ENCODE results near the gene AKR1D1. TPM values are rescaled to one million over a fixed set of nuclear protein-coding genes. Genes with fewer than 3 reads are reported as not detected.

AKR1D1 gene
- total RNA-seq, 1 donor from 2014 or later, result not detected

- DNase-seq (ENCODE audit: low spot score in 2 of 2), result no peak
- Histone ChIP-seq H3K36me3 (no peaks in the 10 kb centered on the region), H3K4me1 (no peaks in the 10 kb centered on the region), H3K27ac (no peak overlapping the region), H3K9me3 (no peaks in the 10 kb centered on the region), H3K4me3 (no peak overlapping the region), H3K27me3 (no peaks in the 10 kb centered on the region)
- intact Hi-C loops (cut with DNase I), result no loop called here
- no peak for TF ChIP-seq CTCF (IDR thresholded peaks at IDR 0.05)
Observed at GRCh38 chr7:138115047-138115446, 38.8 kb downstream of the AKR1D1 start.

GRCh38 chr7:138116141-138116540 is 39.9 kb downstream of the AKR1D1 start:
- intact Hi-C loops (cut with DNase I), result no loop called here
- no peaks in the 10 kb centered on the region for H3K4me1 ChIP-seq
- DNase-seq (ENCODE audit: low spot score in 2 of 2), result no peak
- TF ChIP-seq CTCF (IDR thresholded peaks at IDR 0.05), result no peak
- H3K27me3 ChIP-seq, result no peaks in the 10 kb centered on the region
- no peaks in the 10 kb centered on the region for H3K9me3 ChIP-seq
- no peaks in the 10 kb centered on the region for H3K36me3 ChIP-seq
- no peak overlapping the region for H3K27ac ChIP-seq
- H3K4me3 ChIP-seq, result no peak overlapping the region

GRCh38 chr7:138116892-138117291 is 40.6 kb downstream of the AKR1D1 start:
- no peak for DNase-seq (ENCODE audit: low spot score in 2 of 2)
- TF ChIP-seq CTCF (IDR thresholded peaks at IDR 0.05), result no peak
- Histone ChIP-seq H3K27me3 (no peaks in the 10 kb centered on the region), H3K4me1 (no peaks in the 10 kb centered on the region), H3K9me3 (no peaks in the 10 kb centered on the region), H3K36me3 (no peaks in the 10 kb centered on the region), H3K27ac (no peak overlapping the region), H3K4me3 (no peak overlapping the region)
- intact Hi-C loops (cut with DNase I), result no loop called here

GRCh38 chr7:138120140-138120827 is 44.0 kb downstream of the AKR1D1 start:
- intact Hi-C loops (cut with DNase I), result no loop called here
- Histone ChIP-seq H3K27ac (no peak overlapping the region), H3K9me3 (no peaks in the 10 kb centered on the region), H3K4me1 (no peaks in the 10 kb centered on the region), H3K4me3 (no peak overlapping the region), H3K36me3 (no peaks in the 10 kb centered on the region), H3K27me3 (no peaks in the 10 kb centered on the region)
- DNase-seq (ENCODE audit: low spot score in 2 of 2), result no peak
- no peak for TF ChIP-seq CTCF (IDR thresholded peaks at IDR 0.05)

- no peak overlapping the region for H3K27ac ChIP-seq
- intact Hi-C loops (cut with DNase I), result no loop called here
- H3K4me1 ChIP-seq, result no peaks in the 10 kb centered on the region
- no peaks in the 10 kb centered on the region for H3K36me3 ChIP-seq
- no peak overlapping the region for H3K4me3 ChIP-seq
- no peaks in the 10 kb centered on the region for H3K9me3 ChIP-seq
- no peak for TF ChIP-seq CTCF (IDR thresholded peaks at IDR 0.05)
- no peak for DNase-seq (ENCODE audit: low spot score in 2 of 2)
- H3K27me3 ChIP-seq, result no peaks in the 10 kb centered on the region
Observed at GRCh38 chr7:138122162-138122561, 45.9 kb downstream of the AKR1D1 start.

- intact Hi-C loops (cut with DNase I), result no loop called here
- Histone ChIP-seq H3K36me3 (no peaks in the 10 kb centered on the region), H3K9me3 (no peaks in the 10 kb centered on the region), H3K27me3 (no peaks in the 10 kb centered on the region), H3K4me1 (no peaks in the 10 kb centered on the region), H3K27ac (no peak overlapping the region), H3K4me3 (no peak overlapping the region)
- TF ChIP-seq CTCF (IDR thresholded peaks at IDR 0.05), result no peak
- no peak for DNase-seq (ENCODE audit: low spot score in 2 of 2)
Observed at GRCh38 chr7:138125119-138125518, 48.9 kb downstream of the AKR1D1 start.

Data from ascending aorta (tissue), 2 donors.